ENCODE results near the gene DLST.

The DLST gene

DNA sequence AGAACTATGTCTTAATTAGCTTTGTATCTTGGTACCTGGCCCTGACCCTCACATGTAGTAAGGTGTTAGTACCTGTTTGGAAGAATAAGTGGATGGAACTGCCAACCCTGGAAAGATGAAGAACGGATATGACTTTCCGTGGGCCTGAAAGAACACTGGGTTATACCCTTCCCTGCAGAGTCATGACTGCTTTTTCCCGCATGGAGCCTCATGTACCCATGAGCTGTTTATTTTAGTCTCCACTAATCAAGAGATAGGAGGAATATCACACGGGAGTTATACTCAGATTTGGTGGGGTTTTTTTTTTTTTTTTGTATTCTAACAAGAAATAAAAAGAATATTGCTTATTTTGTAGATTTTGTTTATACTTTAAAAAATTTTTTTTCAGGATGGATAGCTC lies 15.9 kb downstream of the DLST start:
- DNase-seq: no peak

DNA sequence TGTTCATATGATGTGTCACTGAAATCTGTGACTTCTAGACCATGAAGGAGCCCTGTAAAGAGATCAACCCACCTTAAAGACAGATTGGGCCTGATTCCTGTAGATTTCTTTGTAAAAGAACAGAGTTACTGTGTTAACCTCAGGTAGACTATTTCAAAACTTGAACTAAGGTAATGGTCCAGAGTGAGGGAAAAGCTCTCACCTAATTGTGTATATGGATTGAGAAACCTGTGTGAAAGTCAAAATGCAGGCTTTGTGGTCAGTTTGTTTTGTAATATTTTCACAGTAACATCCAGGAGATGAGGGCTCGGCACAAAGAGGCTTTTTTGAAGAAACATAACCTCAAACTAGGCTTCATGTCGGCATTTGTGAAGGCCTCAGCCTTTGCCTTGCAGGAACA lies 16.4 kb downstream of the DLST start:
- no peak for DNase-seq

DNA sequence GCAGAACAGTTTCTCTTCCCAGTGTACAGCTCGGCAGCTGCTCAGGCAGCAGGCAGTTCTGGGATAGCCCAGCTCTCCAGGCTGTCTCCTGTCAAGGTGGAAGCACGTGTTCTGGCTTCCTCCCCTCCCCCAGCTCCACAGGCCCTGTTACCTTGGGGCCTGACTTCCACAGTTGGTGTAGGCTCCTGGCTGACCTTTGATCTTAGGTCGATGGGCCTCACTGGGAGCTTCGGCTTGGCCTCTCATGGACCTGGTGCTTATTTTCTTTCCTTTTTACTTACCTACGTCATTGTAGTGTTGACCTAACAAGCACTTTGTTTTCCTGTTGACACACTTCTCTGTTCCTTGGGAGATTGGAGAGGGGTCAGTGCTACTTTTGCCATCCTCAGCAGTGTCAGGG lies 17.0 kb downstream of the DLST start:
- no peak for DNase-seq

DNA sequence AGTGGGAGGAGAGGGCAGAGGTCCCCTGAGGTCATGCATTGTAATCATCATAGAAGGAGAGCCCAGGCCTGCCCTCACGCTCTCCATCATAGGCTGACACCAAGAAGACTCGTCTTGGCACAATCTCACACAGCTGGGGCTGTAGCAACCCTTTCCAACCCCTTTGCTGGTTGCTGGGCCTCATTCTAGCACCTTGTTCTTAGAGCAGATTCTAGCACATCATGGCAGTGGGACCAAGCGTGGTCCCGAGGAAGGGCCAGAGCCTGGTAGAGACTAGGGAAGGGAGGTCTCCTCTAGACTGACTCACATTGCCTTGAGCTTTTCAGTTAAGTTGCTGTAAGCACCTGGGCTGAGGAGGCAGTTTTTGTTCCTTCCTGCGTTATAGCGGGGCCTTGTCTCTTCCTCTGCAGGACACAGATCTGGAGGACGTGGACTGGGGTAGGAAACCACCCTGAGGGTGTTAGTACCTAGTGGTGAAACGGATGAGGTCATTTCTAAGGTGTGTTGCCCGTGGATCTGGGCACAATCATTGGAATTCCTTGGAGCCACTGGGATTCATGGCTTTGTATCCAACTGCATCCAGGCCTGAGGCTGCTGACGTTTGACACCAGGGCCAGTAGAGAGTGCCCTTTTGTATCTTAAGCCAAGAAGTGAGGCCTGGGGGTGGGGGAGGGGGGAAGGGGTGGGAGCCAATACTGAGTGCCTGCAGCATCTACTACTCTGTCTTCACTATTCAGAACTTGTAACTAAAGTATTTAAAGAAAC lies 21.4 kb downstream of the DLST start:
- DNase-seq: no peak

DNA sequence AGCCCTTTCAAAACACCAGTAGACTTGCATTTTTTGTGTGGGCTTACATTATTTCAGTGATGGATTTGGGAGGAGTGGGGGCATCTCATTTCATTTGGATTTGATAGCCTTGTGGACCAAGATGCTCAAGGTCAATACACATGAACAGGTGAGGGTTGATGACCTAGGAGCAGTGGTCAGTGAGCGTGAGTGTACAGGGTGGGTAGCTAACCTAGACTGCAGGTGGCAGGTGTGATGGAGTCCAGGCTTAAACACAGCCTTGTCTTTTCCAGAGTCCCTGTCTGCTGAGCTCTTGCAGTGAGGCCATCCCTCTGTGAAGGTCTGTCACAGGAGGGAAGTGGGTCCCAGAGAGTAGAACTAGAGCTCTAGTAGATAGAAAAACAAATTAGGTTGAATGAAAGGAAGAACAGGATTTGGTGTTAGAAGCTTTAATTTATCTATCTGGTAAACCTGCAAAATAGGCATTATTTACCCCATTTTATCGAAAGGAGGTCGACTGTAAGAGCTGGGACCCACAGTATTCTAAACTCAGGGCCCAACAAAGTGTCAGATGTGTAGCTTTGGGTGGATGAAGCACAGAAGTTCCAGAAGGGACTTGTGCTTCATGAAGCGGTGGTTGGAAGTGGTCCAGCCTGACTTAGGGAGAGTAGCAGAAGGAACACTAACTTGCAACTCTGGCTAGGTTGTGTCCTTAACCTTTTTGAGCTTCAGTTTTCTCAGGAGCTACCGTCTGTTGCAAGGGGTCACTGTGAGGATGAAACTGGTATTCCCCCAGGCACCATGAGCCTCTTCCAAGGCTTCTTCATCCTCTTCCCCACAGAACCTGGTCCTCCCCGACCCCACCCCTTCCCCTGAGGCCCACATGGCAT lies 23.2 kb downstream of the DLST start:
- no peak for DNase-seq

DNA sequence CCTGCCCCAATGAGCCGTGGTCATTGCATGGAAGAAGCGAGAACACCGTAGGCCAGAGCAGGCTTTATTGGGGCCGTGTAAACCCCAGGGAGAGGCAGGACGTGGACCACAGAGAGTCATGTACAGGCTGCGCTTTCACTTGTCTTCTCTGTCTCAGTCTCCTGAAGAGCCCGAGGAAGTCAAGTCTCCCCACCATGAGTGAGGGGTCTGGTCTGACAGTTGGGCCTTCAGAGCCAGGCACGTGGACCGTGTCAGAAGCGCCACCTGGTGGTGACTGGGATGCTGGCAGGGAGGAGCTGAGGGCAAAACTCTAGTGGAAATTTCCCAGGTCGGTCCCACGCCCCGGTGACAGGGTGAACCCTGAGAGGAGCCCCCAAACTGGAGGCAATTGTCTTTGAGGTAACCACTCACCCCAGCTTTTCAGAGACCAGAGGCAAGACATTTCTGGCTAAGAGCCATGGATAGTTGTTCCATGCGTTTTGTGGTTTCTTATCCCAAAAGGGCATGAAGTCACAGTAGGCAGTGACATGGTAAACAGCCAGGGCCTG lies 24.0 kb downstream of the DLST start:
- peak; percentile 79 for DNase-seq

DNA sequence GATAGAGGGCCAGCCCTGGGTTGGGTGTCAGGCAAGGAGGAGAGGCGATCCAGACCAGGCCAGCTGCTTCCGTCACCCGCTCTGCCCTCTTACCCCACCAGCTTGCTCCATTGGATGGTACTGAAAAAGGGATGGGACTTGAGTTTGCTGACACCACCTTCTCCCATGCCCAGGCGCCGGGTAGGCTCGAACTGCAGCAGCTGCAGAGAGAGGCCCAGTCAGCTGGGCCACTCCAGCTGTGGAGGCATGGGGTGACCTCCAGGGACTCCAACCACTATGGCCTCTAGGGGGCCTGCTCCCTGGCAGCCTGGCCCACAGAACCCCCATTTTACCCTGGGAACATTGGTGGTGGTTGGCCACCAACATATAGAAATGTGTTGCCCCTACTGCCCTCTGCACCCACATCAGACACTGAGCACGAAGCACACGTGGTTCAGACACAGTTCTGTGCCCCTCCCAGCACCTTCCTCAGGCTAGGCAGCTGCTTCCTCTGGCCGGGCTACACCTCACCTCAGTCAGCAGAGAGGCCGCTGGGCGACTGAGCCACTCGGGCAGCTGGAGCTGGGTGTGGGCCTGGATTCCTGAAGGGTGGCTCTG lies 25.3 kb downstream of the DLST start:
- DNase-seq: no peak

DNA sequence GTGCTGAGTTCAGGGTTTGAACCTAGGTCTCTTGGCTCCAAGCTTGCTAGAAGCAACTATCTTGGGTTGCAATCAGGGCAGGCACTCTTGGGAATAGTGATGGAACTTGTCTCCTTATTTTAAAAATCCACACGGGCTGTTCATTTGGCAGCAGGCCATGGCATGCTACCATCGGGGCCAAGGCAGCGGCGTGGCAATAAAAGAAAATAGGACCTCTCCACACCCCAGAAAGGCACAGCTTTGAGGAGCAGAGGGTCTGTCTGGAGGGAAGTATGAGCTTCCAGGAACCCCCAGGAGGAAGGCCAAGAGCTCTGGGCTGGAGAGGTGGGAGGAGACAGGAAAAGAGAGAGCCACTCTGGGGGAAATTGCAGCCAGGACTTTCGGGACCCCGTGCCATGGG lies 26.0 kb downstream of the DLST start:
- DNase-seq: no peak

DNA sequence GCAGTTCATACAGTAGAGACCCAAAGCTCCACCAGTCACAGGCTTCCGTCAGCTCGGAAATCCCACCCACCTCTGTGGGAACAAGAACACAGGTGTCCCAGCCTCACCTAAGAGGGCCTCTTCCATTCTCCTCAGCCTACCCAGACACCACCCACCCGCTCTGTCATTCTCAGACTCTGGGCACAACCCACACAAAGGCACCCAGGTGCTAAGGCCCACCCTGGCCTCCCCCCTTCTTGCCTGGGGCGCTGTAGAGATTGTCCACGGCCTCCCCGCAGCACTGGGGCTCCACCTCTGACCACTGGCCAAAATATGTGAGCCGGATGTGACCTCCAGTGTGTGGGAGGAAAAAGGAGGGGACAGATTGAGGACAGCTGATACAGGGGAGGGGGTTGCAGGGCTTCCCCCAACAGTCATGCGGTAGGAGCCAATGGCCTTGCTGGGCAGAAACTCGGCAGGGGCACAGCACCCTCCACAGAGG lies 27.2 kb downstream of the DLST start:
- no peak for DNase-seq

DNA sequence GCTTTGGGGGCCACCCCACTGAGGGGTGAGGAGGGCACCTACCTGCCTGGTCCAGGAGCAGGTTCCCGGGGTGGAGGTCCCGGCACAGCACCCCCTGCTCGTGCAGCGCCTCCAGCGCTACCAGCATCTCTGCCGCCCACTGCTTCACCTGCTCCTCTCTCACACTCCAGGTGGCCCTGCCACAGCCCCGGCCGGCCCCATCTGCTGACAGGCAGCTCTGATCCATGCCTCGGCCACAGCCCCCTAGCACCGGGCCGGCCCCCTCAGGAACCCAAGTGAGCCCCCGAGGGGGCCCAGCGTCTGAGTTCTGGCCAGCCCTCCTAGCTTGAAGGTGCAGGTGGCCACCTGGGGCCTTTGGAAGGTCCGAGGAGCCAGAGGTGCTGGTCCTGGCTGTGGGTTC lies 27.8 kb downstream of the DLST start:
- no peak for DNase-seq

DNA sequence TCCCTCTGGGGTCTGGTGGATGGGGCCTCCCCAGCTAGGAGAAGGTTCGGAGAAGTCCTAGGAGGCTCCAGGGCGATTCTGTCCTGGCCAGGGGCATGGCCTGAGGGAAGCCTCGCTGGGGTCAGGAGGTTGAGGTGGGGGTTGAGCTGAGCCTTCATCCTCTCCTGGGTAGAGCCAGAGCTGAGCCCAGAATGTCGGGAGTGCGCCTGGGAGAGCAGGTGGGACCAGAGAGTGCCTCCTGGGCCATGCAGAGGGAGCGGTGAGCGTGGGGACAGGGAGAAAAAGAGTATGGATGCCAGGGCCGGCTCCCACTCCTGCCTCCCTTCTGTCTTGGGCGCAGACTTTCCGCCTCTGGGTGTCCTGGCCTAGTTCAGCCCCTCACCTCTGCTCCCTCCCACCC lies 28.2 kb downstream of the DLST start:
- DNase-seq: no peak

DNA sequence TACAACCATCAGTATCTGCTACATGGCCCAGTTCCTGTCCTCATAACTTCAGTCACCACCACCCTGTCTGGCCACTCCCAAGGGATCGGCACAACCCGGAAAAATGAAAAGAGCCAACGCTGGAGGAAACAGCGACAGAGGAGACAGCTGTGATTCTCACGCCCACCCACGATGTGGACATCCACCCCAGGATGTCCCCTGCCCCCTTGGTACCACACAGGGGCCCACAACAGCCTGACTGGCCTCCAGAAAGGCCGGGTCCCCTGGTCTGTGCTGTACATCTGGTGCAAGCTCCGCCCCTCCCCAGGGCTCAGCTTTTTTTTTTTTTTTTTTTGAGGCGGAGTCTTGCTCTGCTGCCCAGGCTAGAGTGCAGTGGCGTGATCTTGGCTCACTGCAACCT lies 28.8 kb downstream of the DLST start:
- no peak for DNase-seq

DNA sequence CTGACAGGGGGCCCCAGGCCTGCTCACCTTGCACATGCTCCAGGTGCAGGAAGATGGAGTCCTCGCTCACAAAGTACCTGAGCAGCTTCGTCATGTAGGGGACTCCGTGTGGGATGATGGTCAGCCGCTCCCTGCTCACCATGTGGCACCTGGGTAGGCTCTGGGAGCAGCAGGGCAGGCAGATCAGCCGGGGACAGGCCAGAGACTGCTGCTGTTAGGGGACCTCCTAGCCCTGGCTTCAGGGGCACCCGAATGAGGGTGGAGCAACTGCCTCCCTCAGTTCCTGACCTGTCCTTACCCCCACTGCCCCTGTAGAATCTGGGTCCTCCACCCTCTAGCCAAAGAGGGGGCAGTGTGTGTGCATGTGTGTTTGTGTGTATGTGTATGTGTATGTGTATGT lies 29.5 kb downstream of the DLST start:
- DNase-seq: no peak

DNA sequence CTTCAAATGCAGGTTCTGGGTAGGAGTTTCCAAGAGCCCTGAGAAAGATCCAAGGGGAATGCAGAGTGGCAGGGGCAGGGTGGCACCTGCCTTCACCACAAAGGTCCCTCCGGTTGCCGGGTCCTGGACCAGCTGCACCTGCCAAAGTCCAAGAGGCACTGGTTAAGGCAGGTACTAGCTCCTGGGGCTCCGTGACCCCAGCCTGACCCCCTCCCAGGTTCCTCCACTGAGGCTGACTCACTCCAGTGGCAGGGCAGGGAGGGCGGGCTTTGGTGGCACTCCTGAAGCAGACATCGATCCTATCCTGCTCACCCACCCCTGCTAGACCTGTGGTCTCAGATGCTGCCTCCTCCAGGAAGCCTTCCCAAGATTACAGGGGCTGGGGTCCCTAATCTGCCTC lies 30.0 kb downstream of the DLST start:
- DNase-seq: no peak

DNA sequence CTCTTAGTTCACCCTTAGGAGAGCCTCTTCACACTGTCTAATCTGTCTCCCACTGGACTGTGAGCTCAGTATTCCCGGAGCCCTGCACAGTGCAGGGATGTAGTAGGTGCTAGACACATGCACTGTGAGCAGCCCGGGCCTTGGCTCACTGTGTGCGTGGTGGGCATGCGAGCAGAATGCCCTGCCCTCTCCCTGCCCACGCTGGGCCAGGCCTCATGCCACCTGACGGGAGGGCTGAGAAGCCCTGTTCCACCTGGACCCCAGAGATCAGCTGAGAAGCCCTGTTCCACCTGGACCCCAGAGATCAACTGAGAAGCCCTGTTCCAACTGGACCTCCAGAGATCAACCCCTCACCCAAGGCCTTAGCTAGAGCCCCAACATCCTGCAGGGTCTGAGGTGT lies 30.4 kb downstream of the DLST start:
- no peak for DNase-seq

DNA sequence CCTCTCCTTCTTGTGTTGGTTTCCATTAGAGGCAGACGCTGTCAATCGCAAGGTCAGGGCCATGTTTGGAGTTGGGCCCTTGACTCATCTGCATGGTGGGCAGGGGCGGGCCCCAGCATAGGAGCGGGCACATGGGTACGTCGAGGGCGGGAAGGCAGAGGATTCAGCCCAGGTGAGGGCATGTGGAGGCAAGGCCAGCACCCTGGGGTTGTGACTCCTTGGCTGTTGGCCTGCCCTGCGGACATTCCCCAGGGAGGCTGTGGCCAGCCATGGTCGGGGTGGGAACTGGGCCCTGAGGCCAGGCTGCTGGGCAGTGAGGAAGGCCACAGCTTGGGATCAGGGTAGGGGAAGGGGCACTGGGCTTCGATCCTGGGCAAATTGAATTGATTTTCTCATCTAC lies 31.1 kb downstream of the DLST start:
- no peak for DNase-seq

DNA sequence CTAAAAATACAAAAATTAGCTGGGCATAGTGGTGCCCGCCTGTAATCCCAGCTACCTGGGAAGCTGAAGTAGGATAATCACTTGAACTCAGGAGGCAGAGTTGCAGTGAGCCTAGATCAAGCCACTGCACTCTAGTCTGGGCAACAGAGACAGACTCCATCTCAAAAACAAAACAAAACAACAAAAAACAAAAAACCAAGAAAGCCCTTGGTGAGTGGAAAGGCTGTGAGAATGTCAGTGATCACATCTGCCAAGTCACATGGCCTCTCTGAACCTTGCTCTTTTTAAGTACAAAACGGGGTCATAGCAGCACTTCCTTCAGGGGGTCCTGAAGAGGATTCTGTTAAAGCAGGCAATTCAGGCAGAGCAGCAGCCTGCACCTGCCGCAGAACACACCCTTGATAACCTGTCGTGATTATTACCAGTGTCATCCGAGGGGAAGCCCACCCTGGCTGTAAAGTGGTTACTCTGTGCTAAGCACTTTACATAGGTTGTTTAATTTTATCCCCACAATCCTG lies 31.7 kb downstream of the DLST start:
- no peak for DNase-seq

DNA sequence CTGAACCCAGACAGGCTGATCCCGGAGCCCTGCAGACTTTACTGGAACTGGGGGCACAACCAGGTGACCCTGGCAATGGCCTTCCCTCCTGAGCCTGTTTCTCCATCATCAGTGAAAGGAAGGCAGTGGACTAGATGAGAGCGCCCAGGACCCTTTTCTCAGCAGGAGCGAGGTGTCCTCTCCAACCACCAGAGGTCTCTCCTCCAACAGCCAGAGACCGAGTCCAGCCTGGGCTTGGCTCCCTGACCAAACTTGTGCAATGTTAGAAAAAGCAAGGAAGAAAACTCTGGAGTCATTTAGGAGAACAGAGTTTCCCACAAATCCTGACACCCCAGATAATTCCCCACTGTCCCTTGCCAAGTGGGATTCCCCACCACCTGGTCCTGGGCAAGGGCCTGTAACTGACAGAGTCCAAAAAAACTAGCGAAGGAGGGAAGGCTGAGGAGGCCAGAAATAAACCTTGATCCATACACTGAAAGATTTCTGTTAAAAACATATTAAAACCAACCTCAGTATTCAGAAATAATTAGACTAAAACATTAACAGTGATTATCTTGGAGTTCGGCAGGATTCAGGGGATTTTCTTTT lies 32.4 kb downstream of the DLST start:
- peak; percentile 19 for DNase-seq

DNA sequence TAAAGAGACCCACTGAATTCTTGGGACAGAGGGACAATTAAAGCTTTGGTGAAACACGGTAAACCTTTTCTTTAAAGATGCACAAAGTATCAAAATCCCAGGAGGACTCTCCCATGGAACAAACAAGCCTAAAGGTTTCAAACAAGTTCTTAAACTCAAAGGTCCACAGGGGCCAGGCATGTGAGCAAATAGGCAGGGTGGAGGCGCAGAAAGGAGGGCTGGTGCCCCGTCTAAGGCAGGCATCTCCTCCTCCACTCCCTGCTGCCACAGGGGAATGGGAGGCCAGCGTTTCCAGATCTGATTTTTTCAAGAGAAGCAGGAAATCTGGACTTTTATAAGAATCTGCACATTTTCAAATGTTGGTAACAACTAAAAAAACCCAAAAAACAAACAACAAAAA lies 33.7 kb downstream of the DLST start:
- DNase-seq: no peak

DNA sequence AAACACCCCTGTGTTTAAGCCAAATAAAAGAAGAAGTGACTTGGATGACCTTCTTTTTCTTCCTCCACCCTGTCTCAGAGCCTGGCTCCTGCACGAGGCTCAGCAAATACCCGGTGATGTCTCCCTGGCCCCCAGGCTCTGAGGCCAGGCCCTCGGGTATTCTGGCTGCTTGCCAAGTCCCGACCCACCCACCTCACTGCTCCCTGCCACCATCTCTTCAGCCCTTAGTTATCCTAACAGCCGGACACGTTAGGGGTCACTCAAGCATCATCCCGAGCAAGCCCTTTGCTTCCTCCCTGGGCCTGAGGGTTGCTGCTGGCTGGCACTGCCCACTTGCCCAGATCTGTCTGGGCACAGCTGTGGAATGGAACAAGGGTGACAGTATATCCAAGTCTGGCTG lies 34.1 kb downstream of the DLST start:
- no peak for DNase-seq

DNA sequence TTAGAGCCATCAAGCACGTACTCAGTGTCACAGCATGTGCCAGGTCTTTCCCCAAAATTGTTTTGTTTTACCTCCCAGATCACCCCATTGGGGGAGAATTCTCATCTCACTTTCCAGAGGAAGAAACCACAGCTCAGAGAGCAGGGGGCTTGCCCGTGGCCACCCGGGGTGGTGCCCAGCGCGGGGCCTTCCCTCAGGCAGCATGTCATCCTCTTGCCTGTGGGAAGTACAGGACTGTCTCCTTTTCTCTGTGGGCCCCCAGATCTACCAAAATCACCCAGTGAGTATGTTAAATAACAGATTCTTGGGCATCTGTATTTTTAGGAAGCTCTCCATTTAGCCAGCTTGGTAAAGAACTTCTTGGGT lies 35.4 kb downstream of the DLST start:
- no peak for DNase-seq

DNA sequence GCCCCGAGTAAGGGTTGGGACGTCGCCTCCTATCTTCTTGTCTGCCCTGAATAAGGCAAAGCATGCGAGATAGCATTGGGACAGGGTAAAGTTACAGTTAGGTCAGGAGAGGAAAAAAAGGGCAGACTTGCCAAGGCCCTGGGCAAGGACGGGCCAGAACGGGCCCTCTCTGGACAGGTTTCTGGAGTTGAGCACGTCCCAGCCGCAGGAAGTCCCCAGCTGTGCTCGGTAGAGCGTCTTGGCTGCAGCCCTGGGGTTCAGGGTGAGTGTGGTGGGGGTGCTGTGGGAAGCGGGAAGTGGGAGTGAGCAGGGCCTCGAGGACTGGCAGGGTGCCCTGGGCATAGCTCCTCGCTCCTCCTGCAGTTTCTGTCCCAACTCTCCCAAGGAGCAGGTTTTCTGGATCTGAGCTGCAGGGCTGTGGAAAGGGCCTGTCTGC lies 35.9 kb downstream of the DLST start:
- DNase-seq: no peak

DNA sequence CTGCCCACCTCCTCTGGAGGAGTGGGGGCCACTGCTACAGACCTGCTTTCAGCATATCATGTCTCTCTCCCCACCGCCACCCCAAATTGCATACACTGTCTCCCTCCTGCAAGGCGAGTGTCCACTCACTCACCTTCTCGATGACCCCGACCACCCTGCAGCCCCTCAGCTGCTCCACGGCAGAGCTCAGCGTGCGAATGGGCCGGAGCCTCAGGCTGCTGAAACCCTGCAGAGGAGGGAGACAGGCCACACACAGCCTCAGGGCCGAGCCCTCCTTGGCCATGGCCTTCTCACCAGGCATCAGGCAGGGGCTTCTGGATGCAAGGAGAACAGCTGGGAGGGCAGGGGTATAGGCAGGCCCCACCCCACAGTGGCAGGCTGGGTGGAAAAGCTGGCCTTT lies 36.7 kb downstream of the DLST start:
- no peak for DNase-seq
